ENCODE measurements around the gene DCP1A. TPM values are rescaled to one million over a fixed set of nuclear protein-coding genes. Genes with fewer than 3 reads are reported as not detected.

The DCP1A gene
- total RNA-seq, 1 donor = 19.9 TPM

DNA sequence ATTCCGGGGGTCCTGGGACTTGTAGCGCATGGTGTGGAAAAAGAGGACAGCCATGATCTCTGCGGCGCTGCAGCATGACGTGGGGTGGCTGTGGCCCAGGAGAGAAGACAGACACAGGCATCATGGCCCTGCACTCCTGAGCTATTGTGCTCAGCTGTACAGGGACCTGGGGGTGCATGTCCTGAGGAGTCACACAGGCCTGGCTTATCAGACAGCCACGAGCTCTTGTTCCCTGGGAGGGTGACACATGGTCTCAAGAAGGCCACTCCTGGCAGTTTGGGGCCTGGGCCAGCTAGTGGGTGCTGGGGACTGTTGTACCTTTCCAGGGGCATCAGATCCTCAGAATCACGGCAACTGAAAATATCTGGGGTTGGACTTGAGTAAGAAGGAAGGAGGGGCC is 105.2 kb downstream of the DCP1A start:
- no peak overlapping the region for H3K4me3 ChIP-seq (ENCODE audit: low read depth, low read length)
- no peak for DNase-seq (ENCODE audit: low read depth)
- TF ChIP-seq, protein P1, sequence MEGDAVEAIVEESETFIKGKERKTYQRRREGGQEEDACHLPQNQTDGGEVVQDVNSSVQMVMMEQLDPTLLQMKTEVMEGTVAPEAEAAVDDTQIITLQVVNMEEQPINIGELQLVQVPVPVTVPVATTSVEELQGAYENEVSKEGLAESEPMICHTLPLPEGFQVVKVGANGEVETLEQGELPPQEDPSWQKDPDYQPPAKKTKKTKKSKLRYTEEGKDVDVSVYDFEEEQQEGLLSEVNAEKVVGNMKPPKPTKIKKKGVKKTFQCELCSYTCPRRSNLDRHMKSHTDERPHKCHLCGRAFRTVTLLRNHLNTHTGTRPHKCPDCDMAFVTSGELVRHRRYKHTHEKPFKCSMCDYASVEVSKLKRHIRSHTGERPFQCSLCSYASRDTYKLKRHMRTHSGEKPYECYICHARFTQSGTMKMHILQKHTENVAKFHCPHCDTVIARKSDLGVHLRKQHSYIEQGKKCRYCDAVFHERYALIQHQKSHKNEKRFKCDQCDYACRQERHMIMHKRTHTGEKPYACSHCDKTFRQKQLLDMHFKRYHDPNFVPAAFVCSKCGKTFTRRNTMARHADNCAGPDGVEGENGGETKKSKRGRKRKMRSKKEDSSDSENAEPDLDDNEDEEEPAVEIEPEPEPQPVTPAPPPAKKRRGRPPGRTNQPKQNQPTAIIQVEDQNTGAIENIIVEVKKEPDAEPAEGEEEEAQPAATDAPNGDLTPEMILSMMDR (IDR thresholded peaks at IDR 0.05; ENCODE audit: insufficient read depth, low read depth, low read length) = no peak

DNA sequence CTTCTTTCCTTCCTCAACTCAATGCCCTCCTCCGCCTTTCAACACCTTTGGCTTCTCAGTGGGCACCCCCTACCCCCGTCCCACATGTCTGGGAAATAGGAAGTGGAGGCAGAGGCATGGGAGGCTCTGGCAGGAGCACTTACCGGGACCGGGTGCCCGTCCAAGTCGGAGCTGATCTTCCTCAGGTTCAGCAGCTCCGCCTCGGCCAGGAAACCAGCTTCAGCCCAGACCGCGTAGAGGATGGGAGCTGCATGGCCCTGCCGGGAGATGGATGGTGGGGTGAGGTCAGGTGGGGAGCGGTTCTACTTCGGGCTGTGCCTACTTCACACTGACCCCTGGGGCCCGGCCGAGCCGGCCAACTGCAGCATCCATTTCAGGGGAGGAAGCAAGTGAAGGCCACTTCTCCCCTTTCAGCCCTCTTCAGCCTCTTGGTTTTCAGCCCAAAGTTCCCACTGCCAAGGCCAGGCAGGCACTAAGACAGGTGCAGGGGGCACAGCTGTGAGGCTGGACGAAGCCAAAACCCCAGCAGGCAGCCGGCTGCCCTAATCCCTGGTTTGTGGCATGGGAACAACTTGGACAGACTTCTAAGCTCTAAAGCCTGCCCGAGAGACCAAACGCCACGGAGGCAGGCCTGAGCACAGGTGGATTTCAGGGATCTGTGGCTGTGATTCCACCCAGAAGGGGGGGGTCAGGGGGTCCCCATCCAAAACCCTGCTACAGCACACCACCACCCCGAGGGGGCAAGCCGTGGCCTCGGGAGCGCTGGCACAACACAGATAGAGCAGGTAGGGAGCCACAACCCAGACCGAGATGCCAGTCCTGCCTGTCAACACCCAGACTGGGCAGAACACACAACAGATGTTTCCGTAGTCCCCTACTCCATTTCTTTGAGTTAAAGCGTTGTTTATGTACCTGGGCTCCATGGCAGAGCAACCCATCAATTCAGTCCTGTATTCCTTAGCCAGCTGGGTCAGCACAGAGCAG is 106.1 kb downstream of the DCP1A start:
- H3K4me3 ChIP-seq (ENCODE audit: low read depth, low read length) = no peak overlapping the region
- no peak for DNase-seq (ENCODE audit: low read depth)
- TF ChIP-seq, protein P1 (IDR thresholded peaks at IDR 0.05; ENCODE audit: insufficient read depth, low read depth, low read length) = no peak

DNA sequence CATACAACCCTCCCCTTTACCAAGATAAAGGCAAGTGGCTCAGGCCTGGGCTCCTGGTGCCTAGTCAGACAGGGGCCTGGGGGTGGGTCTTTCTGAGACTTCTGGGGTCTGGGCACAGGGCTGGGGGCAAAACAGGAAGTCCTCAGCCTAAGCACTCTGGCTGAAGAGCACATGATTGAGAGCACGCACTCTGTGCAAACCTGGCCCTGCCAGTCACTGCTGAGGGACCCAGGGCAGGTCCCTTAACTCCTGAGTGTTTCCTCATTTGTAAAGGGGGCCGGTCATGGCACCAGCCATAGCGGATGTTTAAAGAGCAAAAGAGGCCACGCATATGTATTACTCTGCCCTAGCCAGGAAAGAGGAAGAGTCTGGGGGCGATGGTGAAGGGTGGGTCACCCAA is 107.5 kb downstream of the DCP1A start:
- no peak overlapping the region for H3K4me3 ChIP-seq (ENCODE audit: low read depth, low read length)
- TF ChIP-seq, protein P1 (IDR thresholded peaks at IDR 0.05; ENCODE audit: insufficient read depth, low read depth, low read length) = no peak
- DNase-seq (ENCODE audit: low read depth) = no peak

DNA sequence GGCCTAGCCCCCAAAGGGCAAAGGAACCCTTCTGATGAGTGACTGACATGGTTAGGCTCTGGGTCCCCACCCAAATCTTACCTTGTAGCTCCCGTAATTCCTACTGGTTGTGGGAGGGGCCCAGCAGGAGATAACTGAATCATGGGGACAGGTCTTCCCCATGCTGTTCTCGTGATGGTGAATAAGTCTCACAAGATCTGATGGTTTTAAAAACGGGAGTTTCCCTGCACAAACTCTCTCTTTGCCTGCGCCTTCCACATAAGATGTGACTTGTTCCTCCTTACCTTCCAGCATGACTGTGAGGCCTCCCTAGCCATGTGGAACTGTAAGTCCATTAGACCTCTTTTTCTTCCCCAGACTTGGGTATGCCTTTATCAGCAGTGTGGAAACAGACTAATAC is 108.5 kb downstream of the DCP1A start:
- TF ChIP-seq, protein P1 (IDR thresholded peaks at IDR 0.05; ENCODE audit: insufficient read depth, low read depth, low read length) = no peak
- no peak for DNase-seq (ENCODE audit: low read depth)
- H3K4me3 ChIP-seq (ENCODE audit: low read depth, low read length) = no peak overlapping the region

DNA sequence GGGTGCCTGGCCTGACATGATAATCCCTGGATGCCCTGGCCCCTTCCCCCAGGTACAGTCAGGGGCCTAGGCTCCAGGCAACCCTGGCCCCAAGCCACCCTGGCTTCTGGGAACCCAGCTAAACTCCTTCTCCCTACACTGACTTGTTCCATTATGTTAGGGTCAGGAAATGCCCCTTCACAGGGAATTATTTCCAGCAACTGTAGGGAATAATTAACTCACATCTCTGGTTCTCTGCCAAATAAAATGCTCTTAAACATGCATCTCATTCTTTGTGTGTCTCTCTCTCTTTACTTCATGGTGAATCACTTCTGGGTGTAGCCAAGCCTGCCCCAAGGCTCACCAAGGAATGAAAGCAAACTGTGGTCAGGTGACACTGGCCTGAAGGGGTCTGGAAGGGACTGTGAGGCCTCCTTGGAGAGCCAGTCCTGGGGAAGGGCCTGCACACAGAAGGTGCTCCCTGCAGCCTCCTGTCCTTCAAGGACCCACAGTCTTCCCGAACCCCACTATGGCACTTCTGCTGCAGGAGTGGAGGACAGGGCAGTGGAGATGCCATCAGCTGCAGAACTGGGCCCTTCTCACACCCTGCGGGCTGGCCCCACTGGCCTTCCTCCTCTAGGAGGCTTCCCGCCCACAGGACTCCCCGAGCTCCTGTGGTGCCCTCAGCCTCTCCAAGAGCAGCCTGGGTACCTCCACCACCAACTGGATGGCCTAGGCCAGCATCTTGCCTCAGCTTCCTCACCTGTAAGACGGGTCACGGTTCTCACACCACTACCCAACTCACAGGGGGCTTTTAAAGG is 109.1 kb downstream of the DCP1A start:
- no peak overlapping the region for H3K4me3 ChIP-seq (ENCODE audit: low read depth, low read length)
- TF ChIP-seq, protein P1 (IDR thresholded peaks at IDR 0.05; ENCODE audit: insufficient read depth, low read depth, low read length) = no peak

DNA sequence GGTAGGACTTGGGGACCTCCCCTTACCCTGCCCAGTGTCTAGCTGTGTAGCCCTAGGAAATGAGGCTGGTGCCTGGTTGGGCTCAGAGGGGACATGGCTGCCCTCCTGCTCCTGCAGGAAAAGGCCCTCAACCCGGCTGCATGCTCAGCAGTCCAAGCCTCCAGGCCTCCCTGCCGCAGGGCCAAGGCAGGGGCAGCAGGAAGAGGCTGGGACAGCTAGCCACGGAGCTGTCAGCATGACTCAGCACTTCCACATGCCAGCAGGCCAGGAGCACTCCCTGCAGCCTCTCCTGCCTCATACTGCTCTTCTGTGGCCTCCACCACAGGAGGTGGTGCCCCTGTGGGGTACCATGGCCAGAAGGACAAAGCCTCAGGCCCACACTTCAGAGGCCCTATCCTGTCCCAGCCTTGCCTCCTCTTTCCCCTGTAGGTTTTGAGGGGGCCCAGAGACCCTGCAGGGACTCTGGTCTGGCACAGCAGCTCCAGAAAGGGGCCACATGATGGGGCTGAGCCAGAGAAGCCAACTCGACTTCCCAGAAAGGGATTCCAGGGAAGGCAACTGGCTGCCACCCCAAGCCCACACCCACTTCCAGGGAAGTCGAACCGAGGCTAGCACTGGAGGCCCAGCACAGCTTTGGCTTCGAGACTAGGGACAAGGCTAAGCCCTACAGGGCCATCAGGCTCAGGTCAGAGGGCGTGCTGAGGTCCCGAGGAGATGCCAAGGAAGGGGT is 111.1 kb downstream of the DCP1A start:
- peak; percentile 93 for DNase-seq (ENCODE audit: low read depth)
- TF ChIP-seq, protein P1 (IDR thresholded peaks at IDR 0.05; ENCODE audit: insufficient read depth, low read depth, low read length) = no peak

More for the DNA sequence above, 109.1 kb downstream of the DCP1A start:
- DNase-seq (ENCODE audit: low read depth) = peak; percentile 88

More for the DNA sequence above, 111.1 kb downstream of the DCP1A start:
- H3K4me3 ChIP-seq (ENCODE audit: low read depth, low read length) = no peak overlapping the region
